GM19463 (cell line): ENCODE measurements around the gene AGPAT4.
"Not testable (repeated sequence)": the region's sequence is repeated elsewhere in the genome, so short reads cannot be mapped to it uniquely, and the experiment has no call there.

Experiments used
- ATAC-seq: cut with Tn5 transposase; IDR thresholded peaks from one replicate; pipeline ENCODE4 v1.9.1; 2021; ENCODE audit warnings: mild to moderate bottlenecking, moderate library complexity; ENCODE audit not compliant: unreplicated experiment

Gene AGPAT4

DNA sequence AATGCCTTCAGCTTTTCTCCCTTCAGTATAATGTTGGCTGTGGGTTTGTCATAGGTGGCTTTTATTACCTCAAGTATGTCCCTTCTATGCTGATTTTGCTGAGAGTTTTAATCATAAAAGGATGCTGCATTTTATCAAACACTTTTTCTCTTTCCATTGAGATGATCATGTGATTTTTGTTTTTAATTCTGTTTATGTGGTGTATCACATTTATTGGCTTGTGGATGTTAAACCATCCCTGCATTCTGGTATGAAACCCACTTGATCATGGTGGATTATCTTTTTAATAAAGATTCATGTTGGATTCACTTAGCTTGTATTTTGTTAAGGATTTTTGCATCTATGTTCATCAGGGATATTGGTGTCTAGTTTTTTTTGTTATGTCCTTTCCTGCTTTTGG lies 150.5 kb downstream of the AGPAT4 start:
- not testable (repeated sequence) for ATAC-seq

DNA sequence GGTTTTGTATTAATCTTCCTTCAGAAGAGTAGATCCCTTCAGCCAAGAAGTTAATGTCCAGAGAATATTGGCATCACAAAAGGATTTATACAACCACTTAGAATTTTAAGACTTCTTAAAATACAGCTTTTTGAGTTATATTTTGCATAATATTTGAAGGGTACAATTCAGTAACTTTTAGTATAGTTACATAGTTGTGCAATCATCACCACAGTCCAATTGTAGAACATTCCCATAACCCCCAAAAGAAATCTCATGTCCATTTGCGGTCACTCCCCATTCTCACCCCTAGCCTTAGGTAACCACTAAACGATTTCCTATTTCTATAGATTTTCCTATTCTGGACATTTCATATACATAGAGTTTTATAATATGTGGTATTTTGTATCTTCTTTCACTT lies 155.9 kb downstream of the AGPAT4 start:
- ATAC-seq: no peak

DNA sequence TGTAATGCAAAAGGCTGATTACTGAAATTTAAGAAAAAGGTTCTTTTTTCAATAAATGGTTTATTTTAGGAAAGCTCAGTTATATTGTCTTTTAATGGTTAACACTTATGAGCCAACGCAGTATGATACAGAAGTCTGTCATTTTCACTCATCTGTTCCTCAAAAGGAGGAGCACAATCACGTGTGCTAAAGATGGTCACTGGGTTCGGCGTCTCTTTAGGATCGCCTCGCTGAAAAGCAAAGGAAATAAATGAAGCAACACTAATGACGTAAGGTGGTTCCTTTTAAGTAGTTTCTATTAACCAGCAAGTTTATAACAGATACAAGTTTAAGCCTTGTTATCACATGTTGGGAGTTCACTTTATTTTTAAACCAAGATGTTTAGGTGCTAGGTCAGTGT lies 156.6 kb downstream of the AGPAT4 start:
- ATAC-seq: no peak

DNA sequence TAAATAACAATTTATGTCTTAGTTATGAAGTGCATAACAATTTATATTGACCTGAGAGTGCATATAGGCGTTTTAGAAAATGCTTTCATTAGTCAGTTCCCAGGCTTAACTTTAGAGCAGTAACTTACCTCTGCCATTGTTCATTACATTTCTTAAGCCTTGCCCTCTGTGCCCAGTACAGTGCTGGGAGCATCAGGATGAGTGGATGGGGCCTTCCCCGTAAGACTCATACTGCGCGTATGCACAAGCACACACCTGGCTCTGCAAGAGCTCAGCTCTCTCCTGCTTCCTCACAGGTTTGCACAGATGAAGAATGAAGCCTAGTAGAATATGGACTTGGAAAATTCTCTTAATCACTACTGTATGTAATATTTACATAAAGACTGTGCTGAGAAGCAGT lies 157.3 kb downstream of the AGPAT4 start:
- no peak for ATAC-seq

DNA sequence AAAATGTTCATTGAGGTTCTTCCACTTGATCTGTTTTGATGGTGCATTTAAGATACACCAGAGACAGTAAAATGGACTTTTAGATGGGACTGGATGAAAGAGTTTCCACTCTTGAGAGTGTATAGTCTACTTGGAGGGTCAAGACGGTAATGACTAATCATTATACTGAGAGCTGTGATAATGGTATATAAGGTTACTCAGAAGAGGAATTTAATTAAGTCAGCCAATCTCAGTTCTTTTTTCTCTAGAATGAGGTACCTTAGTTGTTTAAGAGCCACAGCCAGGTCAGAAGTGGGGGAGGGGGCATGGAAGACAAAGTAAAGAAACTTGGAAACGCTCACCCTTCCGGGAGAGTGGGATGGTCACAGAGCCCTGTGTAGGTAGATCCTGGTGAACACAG lies 158.4 kb downstream of the AGPAT4 start:
- ATAC-seq: no peak

DNA sequence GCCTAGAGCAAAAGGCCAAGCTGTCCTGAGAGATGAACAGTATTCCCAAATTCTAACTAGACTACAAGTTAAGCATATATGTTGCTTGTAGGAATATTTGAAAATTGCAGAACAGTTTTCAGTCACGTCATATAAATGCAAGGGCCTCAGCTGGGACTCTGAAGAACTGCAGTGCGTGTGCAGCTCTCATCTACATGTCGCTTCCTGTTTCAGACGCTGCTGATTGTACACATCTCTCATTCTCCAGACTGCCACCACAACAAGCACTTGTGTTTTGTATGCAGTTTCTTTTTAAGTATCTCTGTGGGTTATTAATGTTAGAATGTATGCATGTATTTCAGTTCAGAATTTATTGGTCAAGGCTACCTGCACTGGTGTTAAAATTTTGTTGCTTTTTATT lies 162.6 kb downstream of the AGPAT4 start:
- ATAC-seq: no peak

DNA sequence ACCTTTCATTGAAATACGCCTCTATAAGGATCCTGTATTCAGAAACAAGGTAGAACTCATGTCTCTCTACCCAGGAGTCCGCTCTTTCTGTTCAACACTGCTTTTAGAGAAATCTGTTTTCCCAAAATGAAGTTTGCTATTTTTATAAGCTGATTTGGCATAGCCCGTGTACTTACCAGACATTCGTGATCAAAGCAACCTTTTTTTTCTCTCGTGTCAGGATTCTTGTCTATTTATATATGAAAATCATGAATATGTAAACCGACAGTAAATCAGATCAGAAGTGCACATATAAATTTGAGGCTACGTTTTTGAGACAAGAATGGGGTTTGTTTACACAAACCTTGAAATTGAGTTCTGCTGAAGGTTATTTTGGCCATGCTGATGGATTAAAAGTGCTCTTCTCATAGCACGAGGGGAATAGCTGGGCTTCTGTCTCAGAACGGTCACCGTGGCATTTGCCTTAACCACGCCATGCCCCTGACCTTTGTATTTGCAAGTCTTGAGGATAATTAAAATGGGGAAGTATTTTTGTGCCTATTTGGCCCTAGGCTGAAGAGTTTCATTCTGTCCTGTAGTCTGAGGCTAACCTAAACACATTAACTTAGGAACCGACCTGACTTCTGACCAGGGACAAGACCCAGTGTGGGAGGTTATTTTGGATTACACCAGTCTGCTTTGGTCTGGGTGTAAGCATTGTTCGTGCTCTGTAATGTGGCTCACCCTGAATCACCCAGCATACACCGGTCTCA lies 163.7 kb downstream of the AGPAT4 start:
- no peak for ATAC-seq

DNA sequence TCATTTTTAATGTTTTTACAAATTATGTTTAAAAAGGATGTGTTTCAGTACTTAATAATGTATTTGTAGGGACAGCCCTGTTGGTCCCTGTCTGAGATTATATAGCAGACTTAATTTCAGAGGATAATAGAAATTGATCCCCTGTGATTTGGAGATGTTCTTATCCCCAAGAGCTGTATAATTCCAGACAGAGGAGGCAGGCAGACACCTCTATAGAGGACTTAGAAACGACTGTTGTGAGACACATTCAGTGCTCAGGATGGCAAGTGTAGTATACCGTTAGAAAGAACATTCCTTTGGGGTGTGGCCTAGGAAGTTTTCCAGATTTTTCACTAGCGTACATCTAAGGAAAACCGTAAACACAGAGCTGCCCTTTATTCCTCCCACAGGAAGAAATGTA lies 164.5 kb downstream of the AGPAT4 start:
- ATAC-seq: no peak

DNA sequence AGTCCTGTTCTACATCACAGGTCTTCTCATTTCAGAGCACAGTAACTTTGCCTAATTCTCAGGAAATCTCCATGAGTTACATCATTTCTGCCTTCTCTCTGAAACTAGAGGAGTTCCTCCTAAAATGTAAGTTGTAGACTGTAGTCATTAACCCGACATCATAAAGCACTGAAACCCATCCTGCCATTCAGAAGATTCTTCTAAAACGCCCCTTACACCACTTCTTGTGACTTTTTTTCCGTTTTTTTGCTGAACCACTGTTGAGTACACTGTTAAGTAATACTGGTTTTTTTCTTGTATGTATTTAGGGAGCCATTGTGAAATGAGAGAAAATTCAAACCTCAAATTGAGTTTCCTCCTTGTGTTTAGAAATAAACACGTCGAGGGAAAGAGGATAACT lies 164.9 kb downstream of the AGPAT4 start:
- ATAC-seq: no peak

DNA sequence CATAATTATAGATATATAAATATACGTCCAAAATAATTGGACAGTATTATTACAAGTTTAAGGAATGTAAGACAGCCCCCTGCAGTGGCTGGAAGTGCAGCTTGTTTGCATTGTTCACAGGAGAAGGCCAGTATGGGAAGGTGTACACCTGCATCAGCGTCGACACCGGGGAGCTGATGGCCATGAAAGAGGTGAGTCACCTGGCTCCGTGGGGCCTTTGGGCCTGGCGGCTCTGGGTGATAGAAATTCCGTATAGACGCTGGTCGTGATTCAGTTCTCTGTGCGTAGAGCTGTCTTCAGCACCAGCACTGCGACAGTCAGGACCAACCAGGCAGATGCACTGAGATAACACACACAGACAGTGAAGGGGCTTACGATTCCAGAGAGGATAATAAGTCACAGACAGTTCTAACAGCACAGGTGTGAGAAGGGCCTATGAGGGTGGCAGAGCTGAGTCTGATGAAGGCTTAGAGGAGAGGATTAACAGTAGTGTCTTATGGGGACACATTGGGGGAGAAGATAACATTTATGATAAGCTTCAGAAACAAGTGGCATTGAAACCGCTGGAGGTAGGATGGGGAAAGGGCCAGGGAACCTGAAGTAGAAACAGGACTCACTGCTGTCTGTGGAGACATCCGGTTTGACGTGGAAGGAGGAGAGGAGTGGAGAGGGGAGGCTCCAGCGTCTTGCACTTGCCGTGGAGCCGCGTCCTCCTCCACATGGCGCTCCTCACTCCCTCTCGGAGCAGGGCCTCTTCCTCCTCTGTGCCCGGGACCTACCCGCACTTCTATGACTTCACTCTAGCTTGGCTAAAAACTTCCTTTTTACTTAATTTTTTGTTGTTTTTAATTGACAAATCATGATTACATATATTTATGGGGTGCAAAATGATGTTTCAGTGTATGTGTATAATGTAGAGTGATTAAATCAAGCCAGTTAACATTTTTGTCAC lies 165.8 kb downstream of the AGPAT4 start:
- no peak for ATAC-seq

DNA sequence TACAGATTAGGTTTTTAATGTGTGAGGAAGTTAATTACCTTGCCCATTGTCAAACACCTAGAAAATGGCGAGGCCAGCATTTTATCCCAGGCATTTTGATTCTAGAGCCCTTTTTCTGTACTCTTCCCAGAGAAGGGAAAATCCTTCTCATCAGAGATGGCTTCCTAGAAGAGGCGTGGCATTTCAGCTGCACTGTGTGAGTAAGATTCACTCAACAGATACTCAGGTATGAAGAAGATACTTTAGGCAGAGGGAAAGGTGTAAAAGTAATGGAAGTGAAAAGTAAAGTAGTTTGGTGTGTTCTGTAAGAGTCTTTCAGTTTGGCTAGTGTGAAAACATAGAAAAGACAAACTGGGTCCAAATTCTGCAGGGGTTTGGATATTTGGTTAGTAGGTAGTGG lies 168.5 kb downstream of the AGPAT4 start:
- no peak for ATAC-seq

DNA sequence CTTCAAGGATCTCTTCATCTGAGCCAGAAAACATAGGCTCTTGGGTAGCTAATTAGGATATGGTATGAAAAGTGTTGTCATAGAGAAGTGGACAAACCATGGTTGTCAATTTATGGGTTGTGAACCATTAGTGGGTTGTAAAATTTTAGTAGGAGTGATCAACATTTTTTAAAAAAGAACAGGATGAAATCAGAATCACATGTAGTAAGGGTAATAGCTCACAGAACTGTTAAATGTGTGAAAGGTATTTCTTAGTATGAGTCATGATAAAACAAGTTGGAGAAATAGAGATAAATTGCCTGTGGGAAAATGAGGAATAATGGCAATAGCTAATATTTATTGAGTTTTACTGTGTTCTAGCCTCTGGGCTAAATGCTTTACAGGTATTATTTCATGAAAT lies 168.9 kb downstream of the AGPAT4 start:
- no peak for ATAC-seq

DNA sequence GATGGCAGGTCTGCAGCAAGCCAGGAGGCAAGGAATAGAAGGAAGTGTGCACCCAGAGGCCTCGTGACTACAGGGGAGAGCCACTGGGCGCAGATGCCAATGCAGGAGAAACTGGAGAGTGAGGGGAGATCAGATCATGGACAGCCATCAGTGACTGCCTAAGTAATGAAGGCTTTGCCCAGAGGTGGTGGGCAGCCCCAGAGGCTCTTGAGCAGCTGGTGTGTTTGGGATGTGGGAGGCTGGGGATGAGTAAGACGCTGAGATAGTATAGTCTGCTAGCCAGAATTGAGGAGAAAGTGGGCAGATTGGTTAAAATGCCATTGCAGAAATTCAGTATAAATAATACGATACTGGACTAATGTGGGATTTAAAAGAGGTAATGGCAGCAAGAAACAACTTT lies 170.4 kb downstream of the AGPAT4 start:
- ATAC-seq: no peak

DNA sequence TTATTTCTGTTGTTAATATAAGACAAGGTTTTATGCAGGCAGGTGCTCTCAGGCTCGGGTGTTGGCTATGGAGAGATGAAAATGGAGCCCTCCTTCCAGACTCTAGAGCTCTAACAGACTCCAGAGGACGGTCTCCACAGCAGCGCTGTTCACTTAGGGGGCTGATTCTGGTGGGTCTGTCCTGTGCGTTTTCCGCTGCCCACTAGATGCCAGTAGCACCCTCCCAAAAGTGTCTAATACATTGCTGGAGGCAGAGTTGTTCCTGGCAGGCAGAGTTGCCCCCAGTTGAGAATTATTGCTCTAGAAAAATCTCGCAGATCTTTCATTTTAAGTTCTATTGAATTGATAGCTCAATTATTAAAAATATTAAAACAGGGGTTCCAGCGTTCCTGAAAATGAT lies 172.3 kb downstream of the AGPAT4 start:
- no peak for ATAC-seq

DNA sequence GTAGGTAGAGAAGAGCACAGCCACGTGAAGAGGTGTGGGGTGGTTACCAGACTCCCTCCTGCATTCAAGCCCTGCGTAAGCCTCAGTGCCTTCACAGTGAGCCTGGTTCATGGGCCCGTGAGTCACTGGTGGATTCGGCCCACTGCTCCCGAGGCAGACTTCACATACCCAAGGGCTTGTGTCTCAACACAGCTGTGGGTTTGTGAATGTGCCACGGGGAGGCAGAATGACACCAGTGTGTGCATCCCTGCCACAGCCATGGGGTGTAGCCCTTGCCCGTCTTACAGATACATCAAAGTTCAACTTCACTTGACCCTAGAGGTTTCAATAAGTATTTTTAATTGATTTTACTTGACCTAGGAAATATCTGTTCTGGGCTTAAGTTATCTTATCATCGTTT lies 173.8 kb downstream of the AGPAT4 start:
- no peak for ATAC-seq

DNA sequence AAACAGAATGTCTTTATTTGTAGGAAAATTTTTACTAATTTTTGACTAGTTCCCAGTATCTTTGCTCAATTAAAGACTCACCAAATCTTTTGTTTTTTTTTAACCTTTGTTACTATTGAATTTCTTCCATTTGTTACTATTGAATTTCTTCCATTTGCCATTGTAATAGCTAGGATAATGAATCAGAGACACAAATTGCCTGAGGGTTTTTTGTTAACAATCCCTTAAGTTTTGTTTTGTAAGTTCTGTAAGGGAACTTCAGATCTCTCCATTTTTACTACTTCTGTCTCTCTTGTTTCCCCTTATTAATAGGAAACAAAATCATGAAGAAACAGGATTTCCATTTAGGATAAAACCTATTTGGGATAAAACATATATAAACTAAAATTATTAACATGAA lies 177.9 kb downstream of the AGPAT4 start:
- ATAC-seq: no peak

DNA sequence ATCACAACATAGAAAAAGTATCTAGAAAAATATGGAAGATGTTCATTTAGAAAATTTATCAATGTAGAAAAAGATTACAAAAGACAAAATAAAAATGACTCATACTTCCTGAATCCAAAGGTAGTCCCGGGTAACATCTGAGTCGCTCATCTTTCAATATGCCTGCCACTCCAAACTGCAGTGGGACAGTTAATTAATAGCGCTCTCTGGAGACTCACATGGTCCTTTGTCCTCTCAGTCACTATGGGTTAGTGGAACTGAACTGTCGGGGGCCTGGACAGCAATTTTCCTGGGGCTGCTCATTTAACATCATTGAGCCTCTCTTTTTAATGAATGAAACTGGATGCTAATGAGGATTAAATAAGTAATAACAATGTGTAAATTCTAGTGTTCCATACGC lies 178.9 kb downstream of the AGPAT4 start:
- no peak for ATAC-seq

DNA sequence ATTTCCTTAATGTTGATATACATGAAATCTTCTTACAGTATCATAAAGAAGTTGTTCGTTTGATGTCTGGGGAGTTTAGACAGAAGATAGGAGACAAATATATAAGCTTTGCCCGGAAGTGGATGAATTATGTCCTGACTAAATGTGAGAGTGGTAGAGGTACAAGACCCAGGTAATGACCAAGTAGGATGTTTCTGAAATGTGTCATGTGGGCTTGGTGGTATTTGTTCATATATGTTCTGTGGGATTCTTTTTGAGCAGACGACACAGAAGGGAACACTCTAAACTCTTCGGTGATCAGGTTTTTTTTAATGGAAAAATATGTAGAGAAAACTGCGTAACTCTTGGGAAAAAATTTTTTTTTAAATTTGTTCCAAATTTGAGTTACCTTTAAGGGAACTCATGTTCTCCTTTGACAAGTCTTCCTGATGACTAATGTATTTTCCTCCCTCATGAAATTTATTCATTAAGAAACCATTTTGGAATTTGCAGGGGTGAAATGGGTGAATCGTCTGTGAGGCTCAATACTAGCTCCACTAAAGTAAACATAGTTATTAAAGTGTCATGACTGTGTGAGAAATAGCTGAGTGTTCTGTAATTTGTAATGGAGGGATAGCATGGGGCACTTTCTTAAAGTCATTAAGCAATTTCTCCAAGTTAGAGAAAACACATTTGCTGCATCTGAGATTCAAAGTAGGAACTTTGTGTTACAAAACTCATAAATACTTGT lies 181.7 kb downstream of the AGPAT4 start:
- ATAC-seq: no peak

DNA sequence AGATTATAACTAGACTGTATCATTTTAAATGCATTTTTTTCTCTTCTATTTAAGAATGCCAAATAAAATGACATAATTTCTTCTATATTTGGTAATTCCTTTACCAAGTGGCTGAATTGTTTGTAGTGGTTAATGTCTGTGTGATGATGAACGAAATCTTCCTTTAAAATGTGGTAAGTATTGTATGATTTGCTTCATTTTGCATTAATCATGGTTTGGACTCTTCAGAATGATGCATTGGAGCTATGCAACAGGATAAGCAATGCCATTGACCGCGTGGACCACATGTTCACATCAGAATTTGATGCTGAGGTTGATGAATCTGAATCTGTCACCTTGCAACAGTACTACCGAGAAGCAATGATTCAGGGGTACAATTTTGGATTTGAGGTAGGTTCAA lies 182.7 kb downstream of the AGPAT4 start:
- no peak for ATAC-seq

DNA sequence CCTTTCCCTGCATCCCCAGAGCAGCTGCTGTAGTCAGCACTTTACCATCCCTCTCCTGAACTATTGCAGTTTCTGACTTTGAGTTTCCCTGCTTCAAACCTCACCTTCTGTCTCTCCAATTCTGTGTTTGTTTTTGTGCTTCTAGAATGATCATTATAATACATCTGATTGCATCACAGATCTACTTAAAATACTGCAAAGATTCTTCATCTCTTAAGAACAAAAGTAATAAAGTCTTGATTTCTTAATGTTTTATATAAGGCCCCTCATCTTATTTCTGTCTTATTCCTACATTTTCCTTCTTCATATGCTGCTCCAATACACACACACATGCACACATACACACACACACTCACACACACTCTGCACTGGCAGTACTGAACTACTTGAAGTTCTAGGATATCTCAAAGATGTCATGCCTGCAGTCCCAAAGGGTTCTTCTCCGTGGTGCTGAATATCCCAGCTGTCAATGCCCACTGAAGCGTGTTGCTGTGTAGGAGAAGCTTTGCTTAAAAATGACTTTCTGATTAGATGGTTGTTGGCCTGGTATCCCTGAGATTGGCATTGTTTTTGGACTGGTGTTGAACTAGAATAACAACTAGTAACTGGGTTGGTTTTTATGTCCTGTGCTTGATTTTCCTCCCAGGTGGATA lies 185.1 kb downstream of the AGPAT4 start:
- ATAC-seq: no peak

DNA sequence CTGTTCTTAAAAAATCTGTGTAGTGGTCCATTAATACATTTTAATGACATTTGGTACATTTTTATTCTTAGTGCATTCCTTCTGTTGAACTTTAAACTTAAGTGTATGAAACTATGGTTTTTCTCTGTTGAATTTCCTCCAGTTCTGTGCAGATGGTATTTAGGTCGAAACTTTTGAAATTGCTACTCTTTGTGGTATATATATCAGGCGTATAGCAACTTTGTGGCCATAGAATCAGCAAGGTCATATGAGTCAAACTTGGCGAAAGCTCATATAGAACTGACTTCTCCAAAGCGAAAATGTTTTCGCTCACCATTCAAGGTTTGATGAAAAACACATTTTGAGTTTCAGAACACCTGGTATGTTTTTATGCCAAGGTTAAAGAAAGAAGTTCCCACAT lies 188.6 kb downstream of the AGPAT4 start:
- ATAC-seq: no peak
